H9 (cell line): ENCODE results near the gene LMO3. TPM values are rescaled to one million over a fixed set of nuclear protein-coding genes. Genes with fewer than 3 reads are reported as not detected.

Experiments used
- DNase-seq: peaks from one replicate; pipeline ENCODE4 v3.0.0-alpha.2; 2017
- H2AFZ ChIP-seq: one replicate; pipeline ENCODE4 v1.6.1; 2013; ENCODE audit warnings: mild to moderate bottlenecking, low read length, control low read depth, moderate library complexity
- H2AK5ac ChIP-seq: 2 replicates; pipeline ENCODE4 v1.6.1; 2013; ENCODE audit warnings: low read length, control low read depth, mixed read lengths; ENCODE audit not compliant: insufficient read length
- H2BK120ac ChIP-seq: one replicate; pipeline ENCODE4 v1.6.1; 2013; ENCODE audit warnings: low read depth, mild to moderate bottlenecking, low read length, control low read depth, inconsistent platforms; ENCODE audit not compliant: poor library complexity, severe bottlenecking
- H2BK12ac ChIP-seq: 2 replicates; pipeline ENCODE4 v1.6.1; 2013; ENCODE audit warnings: low read length, control low read depth, mixed read lengths, low read depth; ENCODE audit not compliant: insufficient read length
- H2BK15ac ChIP-seq: 2 replicates; pipeline ENCODE4 v1.6.1; 2013; ENCODE audit warnings: low read depth, low read length, control low read depth
- H2BK20ac ChIP-seq: one replicate; pipeline ENCODE4 v1.6.1; 2013; ENCODE audit warnings: low read depth, mild to moderate bottlenecking, low read length, control low read depth, inconsistent platforms; ENCODE audit not compliant: poor library complexity, severe bottlenecking
- H2BK5ac ChIP-seq: 2 replicates; pipeline ENCODE4 v1.6.1; 2013; ENCODE audit warnings: low read length, control low read depth, mixed read lengths; ENCODE audit not compliant: insufficient read length
- H3K14ac ChIP-seq: 2 replicates; pipeline ENCODE4 v1.6.1; 2013; ENCODE audit warnings: low read length, control low read depth; ENCODE audit not compliant: insufficient read depth
- H3K18ac ChIP-seq: 2 replicates; pipeline ENCODE4 v1.6.1; 2013; ENCODE audit warnings: low read depth, mild to moderate bottlenecking, mixed read lengths, low read length, control low read depth; ENCODE audit not compliant: insufficient read length
- H3K23ac ChIP-seq: 2 replicates; pipeline ENCODE4 v1.6.1; 2013; ENCODE audit warnings: low read length, control low read depth, mixed read lengths, low read depth; ENCODE audit not compliant: insufficient read length
- H3K23me2 ChIP-seq: 2 replicates; pipeline ENCODE4 v1.6.1; 2013; ENCODE audit warnings: low read depth, mild to moderate bottlenecking, mixed read lengths, low read length, control low read depth; ENCODE audit not compliant: insufficient read length, poor library complexity, severe bottlenecking
- H3K27ac ChIP-seq: 2 replicates; pipeline ENCODE4 v1.5.1; 2013; ENCODE audit warnings: low read length, control low read depth, mixed read lengths, low read depth; ENCODE audit not compliant: insufficient read length
- H3K27me3 ChIP-seq: 2 replicates; pipeline ENCODE4 v1.6.1; 2013; ENCODE audit warnings: low read length, control low read depth, inconsistent platforms; ENCODE audit not compliant: insufficient read depth
- H3K4ac ChIP-seq: 2 replicates; pipeline ENCODE4 v1.6.1; 2013; ENCODE audit warnings: low read depth, mild to moderate bottlenecking, control low read depth, inconsistent platforms, low read length, moderate library complexity
- H3K4me1 ChIP-seq: 2 replicates; pipeline ENCODE4 v1.6.1; 2013; ENCODE audit warnings: low read length, control low read depth, inconsistent platforms; ENCODE audit not compliant: insufficient read depth
- H3K4me2 ChIP-seq: 2 replicates; pipeline ENCODE4 v1.6.1; 2013; ENCODE audit warnings: low read length, control low read depth, mixed read lengths; ENCODE audit not compliant: insufficient read length, insufficient read depth
- H3K56ac ChIP-seq: 2 replicates; pipeline ENCODE4 v1.6.1; 2013; ENCODE audit warnings: low read depth, mild to moderate bottlenecking, mixed read lengths, low read length, control low read depth; ENCODE audit not compliant: insufficient read length
- H3K79me1 ChIP-seq: 2 replicates; pipeline ENCODE4 v1.6.1; 2013; ENCODE audit warnings: low read depth, mild to moderate bottlenecking, moderate library complexity, low read length, control low read depth, inconsistent platforms; ENCODE audit not compliant: insufficient read depth, poor library complexity, severe bottlenecking
- H3K79me2 ChIP-seq: 2 replicates; pipeline ENCODE4 v1.6.1; 2013; ENCODE audit warnings: low read length, control low read depth, inconsistent platforms; ENCODE audit not compliant: insufficient read depth
- H3K9ac ChIP-seq: 2 replicates; pipeline ENCODE4 v1.6.1; 2013; ENCODE audit warnings: low read length, control low read depth, mixed read lengths; ENCODE audit not compliant: insufficient read length; ENCODE audit errors: extremely low read depth
- H3K9me3 ChIP-seq: one replicate; pipeline ENCODE4 v1.6.1; 2013; ENCODE audit warnings: low read depth, low read length, inconsistent platforms; ENCODE audit not compliant: control insufficient read depth
- H3T11ph ChIP-seq: one replicate; pipeline ENCODE4 v1.6.1; 2013; ENCODE audit warnings: mild to moderate bottlenecking, low read length, control low read depth, inconsistent platforms
- H4K20me1 ChIP-seq: one replicate; pipeline ENCODE4 v1.6.1; 2013; ENCODE audit not compliant: control insufficient read depth, insufficient read length, insufficient read depth
- H4K5ac ChIP-seq: 2 replicates; pipeline ENCODE4 v1.6.1; 2013; ENCODE audit warnings: low read depth, mild to moderate bottlenecking, mixed read lengths, low read length, control low read depth; ENCODE audit not compliant: insufficient read length
- H4K8ac ChIP-seq: replicated peaks from 2 replicates; pipeline ENCODE4 v1.6.1; 2013; ENCODE audit warnings: low read length, control low read depth, mixed read lengths, low read depth; ENCODE audit not compliant: insufficient read length
- H4K91ac ChIP-seq: 2 replicates; pipeline ENCODE4 v1.6.1; 2013; ENCODE audit warnings: low read depth, mild to moderate bottlenecking, moderate library complexity, mixed read lengths, low read length, control low read depth; ENCODE audit not compliant: insufficient read length
- H3K27ac Mint-ChIP-seq, 3 experiments: 2 replicates in 2 of 3; 3 replicates in 1 of 3; pipeline ENCODE4 v1.8.0; 2020 to 2021; ENCODE audit warnings: mixed read lengths in 3 of 3, mild to moderate bottlenecking in 1 of 3, moderate library complexity in 1 of 3
- H3K27me3 Mint-ChIP-seq: 2 replicates; pipeline ENCODE4 v1.8.0; 2021; ENCODE audit warnings: low read depth, mild to moderate bottlenecking, moderate library complexity, mixed read lengths
- H3K36me3 Mint-ChIP-seq, 3 experiments: 2 replicates in 2 of 3; 3 replicates in 1 of 3; pipeline ENCODE4 v1.8.0; 2020 to 2021; ENCODE audit warnings: low read depth in 3 of 3, mixed read lengths in 3 of 3; ENCODE audit not compliant: insufficient read depth in 1 of 3
- H3K4me1 Mint-ChIP-seq, 2 experiments: 2 replicates each; pipeline ENCODE4 v1.8.0; 2020; ENCODE audit warnings: mixed read lengths in 2 of 2
- H3K4me3 Mint-ChIP-seq, 2 experiments: 2 replicates in 1 of 2; 3 replicates in 1 of 2; pipeline ENCODE4 v1.8.0; 2020 to 2021; ENCODE audit warnings: mild to moderate bottlenecking in 2 of 2, mixed read lengths in 2 of 2, moderate library complexity in 1 of 2
- H3K9me3 Mint-ChIP-seq, 2 experiments: 2 replicates in 1 of 2; 3 replicates in 1 of 2; pipeline ENCODE4 v1.8.0; 2020; ENCODE audit warnings: mild to moderate bottlenecking in 2 of 2, mixed read lengths in 2 of 2, moderate library complexity in 1 of 2
- WGBS: extraction: QIAGEN DNeasy Blood & Tissue Kit; methylation state at CpG from one replicate; pipeline ENCODE4 v1.1.7; 2013; ENCODE audit warnings: missing lambda C conversion rate, low lambda C conversion rate, mixed read lengths; ENCODE audit not compliant: insufficient read length; ENCODE audit errors: extremely low coverage; 5-methylcytosine and 5-hydroxymethylcytosine counted together
- total RNA-seq: library from RNA; stranded (reverse); gene quantifications from 2 replicates; pipeline ENCODE4 v1.2.1, GENCODE V29; 2021
- TF ChIP-seq, protein P1 (sequence below): fragments of 200-600 bp; sonication (generic); conservative IDR thresholded peaks from 3 replicates; pipeline ENCODE4 v1.8.0; 2021; ENCODE audit warnings: antibody characterized with exemption, mild to moderate bottlenecking

LMO3 gene
- total RNA-seq, 1 experiment from 2014 or later = not detected

DNA sequence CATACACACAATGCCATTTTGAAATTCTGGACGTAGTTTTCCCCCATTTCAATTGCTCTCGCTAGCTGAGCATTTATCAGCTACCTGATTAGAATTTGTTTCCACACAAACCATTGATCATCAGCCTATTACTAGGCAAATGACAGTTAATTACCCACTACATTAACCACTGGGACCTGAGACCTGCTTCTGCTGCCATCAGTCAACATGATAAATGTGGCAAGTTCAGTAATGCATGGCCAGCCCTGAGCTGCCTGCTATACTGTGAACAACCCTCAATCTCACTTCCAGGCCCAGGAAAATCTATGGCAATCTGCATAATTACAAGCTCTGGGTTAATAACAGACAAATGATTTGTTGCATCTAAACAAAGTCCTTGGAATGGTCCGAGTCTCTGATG, 43.5 kb downstream of the LMO3 start:
- Histone ChIP-seq H4K20me1 (no peaks in the 10 kb centered on the region), H3K79me2 (no peaks in the 10 kb centered on the region), H2BK5ac (no peak overlapping the region), H4K91ac (no peak overlapping the region), H2BK120ac (no peak overlapping the region), H3K18ac (no peak overlapping the region), H3K79me1 (no peaks in the 10 kb centered on the region), H2AFZ (no peak overlapping the region), H3K9ac (no peak overlapping the region), H3K4me2 (no peak overlapping the region), H3K14ac (no peak overlapping the region), H3K23me2 (no peaks in the 10 kb centered on the region), H2AK5ac (no peak overlapping the region), H3K9me3 (no peaks in the 10 kb centered on the region), H2BK20ac (no peak overlapping the region), H3K27ac (no peak overlapping the region), H2BK15ac (no peak overlapping the region), H3K23ac (no peak overlapping the region), H3K27me3 (no peaks in the 10 kb centered on the region), H4K8ac (no peak overlapping the region), H3T11ph (no peak overlapping the region), H3K4me1 (no peaks in the 10 kb centered on the region), H4K5ac (no peak overlapping the region), H3K4ac (no peak overlapping the region), H3K56ac (no peak overlapping the region), H2BK12ac (no peak overlapping the region)
- DNase-seq = no peak
- H3K27ac Mint-ChIP-seq = no peak overlapping the region
- H3K4me1 Mint-ChIP-seq = peaks cover 7 to 9% of the 10 kb centered on the region in 2 experiments
- H3K27me3 Mint-ChIP-seq = no peaks in the 10 kb centered on the region
- no CpG with 5 or more reads among the region's 3 CpGs for WGBS
- TF ChIP-seq, protein P1, sequence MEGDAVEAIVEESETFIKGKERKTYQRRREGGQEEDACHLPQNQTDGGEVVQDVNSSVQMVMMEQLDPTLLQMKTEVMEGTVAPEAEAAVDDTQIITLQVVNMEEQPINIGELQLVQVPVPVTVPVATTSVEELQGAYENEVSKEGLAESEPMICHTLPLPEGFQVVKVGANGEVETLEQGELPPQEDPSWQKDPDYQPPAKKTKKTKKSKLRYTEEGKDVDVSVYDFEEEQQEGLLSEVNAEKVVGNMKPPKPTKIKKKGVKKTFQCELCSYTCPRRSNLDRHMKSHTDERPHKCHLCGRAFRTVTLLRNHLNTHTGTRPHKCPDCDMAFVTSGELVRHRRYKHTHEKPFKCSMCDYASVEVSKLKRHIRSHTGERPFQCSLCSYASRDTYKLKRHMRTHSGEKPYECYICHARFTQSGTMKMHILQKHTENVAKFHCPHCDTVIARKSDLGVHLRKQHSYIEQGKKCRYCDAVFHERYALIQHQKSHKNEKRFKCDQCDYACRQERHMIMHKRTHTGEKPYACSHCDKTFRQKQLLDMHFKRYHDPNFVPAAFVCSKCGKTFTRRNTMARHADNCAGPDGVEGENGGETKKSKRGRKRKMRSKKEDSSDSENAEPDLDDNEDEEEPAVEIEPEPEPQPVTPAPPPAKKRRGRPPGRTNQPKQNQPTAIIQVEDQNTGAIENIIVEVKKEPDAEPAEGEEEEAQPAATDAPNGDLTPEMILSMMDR = no peak
- H3K36me3 Mint-ChIP-seq = peaks cover 0 to 5% (median 0%) of the 10 kb centered on the region in 3 experiments; a peak in 1 of 7 replicates
- H3K9me3 Mint-ChIP-seq = no peaks in the 10 kb centered on the region
- H3K4me3 Mint-ChIP-seq = no peak overlapping the region
